K562 (cell line): ENCODE data around the gene CMTM8.

Experiments
- CHCHD3 ChIP-seq: fragments of 250-450 bp; sonication (Bioruptor Pico); IDR thresholded peaks from 2 replicates; pipeline ENCODE4 v2.1.2; 2022; ENCODE audit warnings: mild to moderate bottlenecking
- DLX4 ChIP-seq: fragments of 250-450 bp; sonication (Bioruptor Pico); IDR thresholded peaks from 2 replicates; pipeline ENCODE4 v1.6.1; 2021; ENCODE audit warnings: mild to moderate bottlenecking
- ELF1 ChIP-seq: fragments of 200-800 bp; sonication (Bioruptor generic); IDR thresholded peaks from 2 replicates; pipeline ENCODE4 v1.6.1; 2016; ENCODE audit warnings: missing genetic modification characterization, missing compliant biosample characterization
- KDM4B ChIP-seq, 2 experiments: fragments of 450-650 bp in 1 of 2; sonication (generic) in 1 of 2; IDR thresholded peaks; 2 replicates each; pipeline ENCODE4 v1.6.1; 2016 to 2017; ENCODE audit warnings: borderline replicate concordance in 2 of 2, antibody characterized with exemption in 1 of 2, low read depth in 1 of 2, mild to moderate bottlenecking in 1 of 2
- MEF2A ChIP-seq: IDR thresholded peaks from 2 replicates; pipeline ENCODE4 v1.6.1; 2011; ENCODE audit warnings: low read depth, mild to moderate bottlenecking, low read length, moderate library complexity; ENCODE audit not compliant: control insufficient read depth
- PCBP1 ChIP-seq: fragments of 200-400 bp; formaldehyde crosslinking; IDR thresholded peaks from 2 replicates; pipeline ENCODE4 v1.6.1; 2018; ENCODE audit warnings: mild to moderate bottlenecking, low read depth, low read length; ENCODE audit not compliant: poor library complexity, severe bottlenecking
- POLR2AphosphoS5 ChIP-seq: IDR thresholded peaks from 2 replicates; pipeline ENCODE4 v1.6.1; 2011; ENCODE audit warnings: mild to moderate bottlenecking, low read depth, low read length, moderate library complexity; ENCODE audit not compliant: control insufficient read depth, insufficient read depth
- RAD21 ChIP-seq, 2 experiments: fragments of 250-450 bp in 1 of 2; fragments of 450-650 bp in 1 of 2; sonication (Bioruptor Pico) in 1 of 2; formaldehyde crosslinking in 1 of 2; IDR thresholded peaks in 1 of 2; conservative IDR thresholded peaks in 1 of 2; 2 replicates each; pipeline versions ENCODE4 v1.4.0 to v1.8.0; 2020 to 2022; ENCODE audit warnings: mild to moderate bottlenecking in 2 of 2, moderate library complexity in 1 of 2
- TSHZ1 ChIP-seq: fragments of 250-450 bp; sonication (Bioruptor Pico); IDR thresholded peaks from 2 replicates; pipeline ENCODE4 v1.4.0; 2020; ENCODE audit warnings: mild to moderate bottlenecking, moderate library complexity
- ZKSCAN8 ChIP-seq: fragments of 200-800 bp; sonication (Bioruptor generic); IDR thresholded peaks from 2 replicates; pipeline ENCODE4 v1.6.1; 2016; ENCODE audit warnings: missing genetic modification characterization, missing compliant biosample characterization
- ZNF408 ChIP-seq: fragments of 250-450 bp; sonication (Bioruptor Pico); IDR thresholded peaks from 2 replicates; pipeline ENCODE4 v1.4.0; 2020; ENCODE audit warnings: low read depth, mild to moderate bottlenecking, moderate library complexity
- TF ChIP-seq, protein P1 (sequence below): sonication (generic); formaldehyde crosslinking; IDR thresholded peaks from 2 replicates; pipeline ENCODE4 v1.8.0; 2022; ENCODE audit warnings: mild to moderate bottlenecking, low read depth, missing genetic modification reagents
- TF ChIP-seq, protein P2 (sequence below), 3 experiments: IDR thresholded peaks in 2 of 3; conservative IDR thresholded peaks in 1 of 3; 2 replicates each; pipeline ENCODE4 v1.5.1; 2011 to 2012; ENCODE audit warnings: low read length in 3 of 3, mild to moderate bottlenecking in 3 of 3, control low read depth in 2 of 3, improper control_type of control experiment in 1 of 3, inconsistent platforms in 1 of 3, low read depth in 1 of 3, mixed read lengths in 1 of 3, moderate library complexity in 1 of 3; ENCODE audit not compliant: insufficient read depth in 2 of 3

- TF ChIP-seq, protein P1, sequence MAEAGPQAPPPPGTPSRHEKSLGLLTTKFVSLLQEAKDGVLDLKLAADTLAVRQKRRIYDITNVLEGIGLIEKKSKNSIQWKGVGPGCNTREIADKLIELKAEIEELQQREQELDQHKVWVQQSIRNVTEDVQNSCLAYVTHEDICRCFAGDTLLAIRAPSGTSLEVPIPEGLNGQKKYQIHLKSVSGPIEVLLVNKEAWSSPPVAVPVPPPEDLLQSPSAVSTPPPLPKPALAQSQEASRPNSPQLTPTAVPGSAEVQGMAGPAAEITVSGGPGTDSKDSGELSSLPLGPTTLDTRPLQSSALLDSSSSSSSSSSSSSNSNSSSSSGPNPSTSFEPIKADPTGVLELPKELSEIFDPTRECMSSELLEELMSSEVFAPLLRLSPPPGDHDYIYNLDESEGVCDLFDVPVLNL (CRISPR knock-in tag) = no peak
- TF ChIP-seq KDM4B (IDR thresholded peaks at IDR 0.05; ENCODE audit: borderline replicate concordance in 2 of 2, low read depth in 1 of 2) = no peak
- TF ChIP-seq, protein P2, sequence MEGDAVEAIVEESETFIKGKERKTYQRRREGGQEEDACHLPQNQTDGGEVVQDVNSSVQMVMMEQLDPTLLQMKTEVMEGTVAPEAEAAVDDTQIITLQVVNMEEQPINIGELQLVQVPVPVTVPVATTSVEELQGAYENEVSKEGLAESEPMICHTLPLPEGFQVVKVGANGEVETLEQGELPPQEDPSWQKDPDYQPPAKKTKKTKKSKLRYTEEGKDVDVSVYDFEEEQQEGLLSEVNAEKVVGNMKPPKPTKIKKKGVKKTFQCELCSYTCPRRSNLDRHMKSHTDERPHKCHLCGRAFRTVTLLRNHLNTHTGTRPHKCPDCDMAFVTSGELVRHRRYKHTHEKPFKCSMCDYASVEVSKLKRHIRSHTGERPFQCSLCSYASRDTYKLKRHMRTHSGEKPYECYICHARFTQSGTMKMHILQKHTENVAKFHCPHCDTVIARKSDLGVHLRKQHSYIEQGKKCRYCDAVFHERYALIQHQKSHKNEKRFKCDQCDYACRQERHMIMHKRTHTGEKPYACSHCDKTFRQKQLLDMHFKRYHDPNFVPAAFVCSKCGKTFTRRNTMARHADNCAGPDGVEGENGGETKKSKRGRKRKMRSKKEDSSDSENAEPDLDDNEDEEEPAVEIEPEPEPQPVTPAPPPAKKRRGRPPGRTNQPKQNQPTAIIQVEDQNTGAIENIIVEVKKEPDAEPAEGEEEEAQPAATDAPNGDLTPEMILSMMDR (IDR thresholded peaks at IDR 0.05 in 2 of 3, conservative IDR thresholded peaks at IDR 0.05 in 1 of 3; ENCODE audit: insufficient read depth in 2 of 3, low read depth in 1 of 3, low read length in 3 of 3) = no peak
- TF ChIP-seq TSHZ1 (CRISPR knock-in tag) = no peak
- TF ChIP-seq DLX4 (CRISPR knock-in tag) = no peak
- TF ChIP-seq PCBP1 = no peak
- TF ChIP-seq ZKSCAN8 (CRISPR knock-in tag) = no peak
- TF ChIP-seq RAD21 (CRISPR knock-in tag; conservative IDR thresholded peaks at IDR 0.05 in 1 of 2, IDR thresholded peaks at IDR 0.05 in 1 of 2) = no peak
- TF ChIP-seq POLR2AphosphoS5 = no peak
- no peak for TF ChIP-seq CHCHD3 (CRISPR knock-in tag)
- no peak for TF ChIP-seq MEF2A
- no peak for TF ChIP-seq ZNF408 (CRISPR knock-in tag)
- no peak for TF ChIP-seq ELF1 (tag)
Measured at GRCh38 chr3:32398531-32398930, 160.1 kb downstream of the CMTM8 start.
